HG03139 (cell line): ENCODE data around the gene PGGT1B.

Source experiments
- ATAC-seq: cut with Tn5 transposase; IDR thresholded peaks from one replicate; pipeline ENCODE4 v1.9.1; 2021; ENCODE audit not compliant: unreplicated experiment

The PGGT1B gene

GRCh38 chr5:115262321-115263077 lies at the start of gene PGGT1B:
TSS of gene PGGT1B (minus strand) at chr5:115262877. CDS start at chr5:115262851, 26 bp downstream.
- peak; percentile 81 for ATAC-seq

GRCh38 chr5:115309751-115310370 lies 47.2 kb upstream of the PGGT1B start:
- ATAC-seq = no peak

- no peak for ATAC-seq
Measured at GRCh38 chr5:115308815-115309214, 46.1 kb upstream of the PGGT1B start.

GRCh38 chr5:115306011-115306536 lies 43.4 kb upstream of the PGGT1B start:
- ATAC-seq = no peak

GRCh38 chr5:115304496-115304895 lies 41.8 kb upstream of the PGGT1B start:
- no peak for ATAC-seq

GRCh38 chr5:115298811-115299210 lies 36.1 kb upstream of the PGGT1B start:
- no peak for ATAC-seq

GRCh38 chr5:115297031-115297430 lies 34.4 kb upstream of the PGGT1B start:
- no peak for ATAC-seq

GRCh38 chr5:115296124-115297022 lies 33.7 kb upstream of the PGGT1B start, which contains the start of gene CCDC112:
TSS of gene CCDC112 (minus strand) at chr5:115296654. CDS start at chr5:115296543, 111 bp downstream.
- ATAC-seq = peak; percentile 72

- no peak for ATAC-seq
Measured at GRCh38 chr5:115295777-115296123, 33.1 kb upstream of the PGGT1B start.

GRCh38 chr5:115291397-115291796 lies 28.7 kb upstream of the PGGT1B start:
- ATAC-seq = no peak

GRCh38 chr5:115289104-115289503 lies 26.4 kb upstream of the PGGT1B start:
- no peak for ATAC-seq

- ATAC-seq = no peak
Measured at GRCh38 chr5:115284021-115284420, 21.3 kb upstream of the PGGT1B start.

- ATAC-seq = no peak
Measured at GRCh38 chr5:115282131-115282530, 19.5 kb upstream of the PGGT1B start.

GRCh38 chr5:115274584-115274983 lies 11.9 kb upstream of the PGGT1B start:
- ATAC-seq = no peak

GRCh38 chr5:115272297-115272958 lies 9.8 kb upstream of the PGGT1B start:
- ATAC-seq = no peak

- ATAC-seq = no peak
Measured at GRCh38 chr5:115271295-115272050, 8.8 kb upstream of the PGGT1B start.

- ATAC-seq = no peak
Measured at GRCh38 chr5:115267617-115268016, 4.9 kb upstream of the PGGT1B start.

GRCh38 chr5:115265220-115265619 lies 2.5 kb upstream of the PGGT1B start:
- no peak for ATAC-seq

GRCh38 chr5:115264786-115265185 lies 2.1 kb upstream of the PGGT1B start:
- ATAC-seq = no peak

- no peak for ATAC-seq
Measured at GRCh38 chr5:115263078-115263380, 352 bp upstream of the PGGT1B start.
